ENCODE data around the gene PSMD9.

PSMD9 gene

DNA sequence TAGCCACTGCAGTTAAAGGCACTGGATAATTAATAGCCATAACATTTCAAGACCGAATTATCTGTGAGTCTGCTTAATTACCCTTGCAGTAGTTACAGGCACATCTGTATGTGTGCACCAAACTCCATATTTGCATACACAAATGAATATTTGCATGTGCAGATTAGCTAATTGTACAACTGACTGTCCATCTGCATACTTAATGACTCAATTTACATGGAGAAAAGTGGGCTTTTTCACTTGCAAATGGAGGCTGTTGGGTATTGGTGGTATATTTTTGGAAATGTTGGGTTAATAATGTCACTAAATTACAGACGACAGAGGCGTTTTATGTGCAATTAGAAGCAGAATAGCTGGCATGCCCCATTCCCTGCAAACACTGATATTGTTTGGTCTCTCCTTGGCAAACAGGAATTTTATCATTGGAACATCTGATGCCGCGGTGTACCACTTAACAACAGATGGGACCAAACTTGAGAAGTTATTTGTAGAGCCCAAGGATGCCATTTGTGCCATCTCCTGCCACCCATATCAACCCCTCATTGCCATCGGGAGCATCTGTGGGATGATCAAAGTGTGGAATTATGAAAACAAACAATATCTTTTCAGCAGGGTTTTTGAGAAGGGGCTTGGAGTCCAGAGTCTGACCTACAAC lies 69.4 kb downstream of the PSMD9 start:
- no peak for DNase-seq

DNA sequence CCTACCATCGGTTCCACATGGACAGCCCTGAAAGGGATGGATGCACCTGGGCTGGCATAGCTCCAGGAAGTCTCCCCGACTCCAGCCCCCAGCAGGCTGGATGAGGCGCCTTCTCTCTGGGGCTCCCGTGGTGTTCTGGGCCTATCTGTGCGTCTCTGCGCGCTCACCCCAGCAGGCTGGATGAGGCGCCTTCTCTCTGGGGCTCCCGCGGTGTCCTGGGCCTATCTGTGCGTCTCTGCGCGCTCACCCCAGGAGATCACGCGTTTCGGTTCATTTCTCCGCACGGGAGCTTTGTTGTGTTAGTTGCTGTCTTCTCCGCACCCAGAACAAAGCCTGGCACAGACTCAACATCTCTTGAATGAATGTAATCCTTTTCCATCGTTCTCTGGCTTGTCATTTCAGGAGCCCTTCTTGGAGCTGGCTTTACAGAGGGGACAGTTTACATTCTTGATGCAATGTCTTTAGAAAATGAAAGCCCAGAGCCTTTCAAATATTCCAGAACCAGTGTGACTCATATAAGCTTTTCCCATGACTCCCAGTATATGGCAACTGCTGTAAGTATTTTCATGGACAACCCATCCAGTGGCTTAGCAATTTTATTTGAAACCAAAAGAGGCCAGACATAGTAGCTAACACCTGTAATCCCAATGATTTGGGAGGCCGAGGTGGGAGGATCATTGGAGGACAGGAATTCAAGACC lies 70.1 kb downstream of the PSMD9 start:
- no peak for DNase-seq

DNA sequence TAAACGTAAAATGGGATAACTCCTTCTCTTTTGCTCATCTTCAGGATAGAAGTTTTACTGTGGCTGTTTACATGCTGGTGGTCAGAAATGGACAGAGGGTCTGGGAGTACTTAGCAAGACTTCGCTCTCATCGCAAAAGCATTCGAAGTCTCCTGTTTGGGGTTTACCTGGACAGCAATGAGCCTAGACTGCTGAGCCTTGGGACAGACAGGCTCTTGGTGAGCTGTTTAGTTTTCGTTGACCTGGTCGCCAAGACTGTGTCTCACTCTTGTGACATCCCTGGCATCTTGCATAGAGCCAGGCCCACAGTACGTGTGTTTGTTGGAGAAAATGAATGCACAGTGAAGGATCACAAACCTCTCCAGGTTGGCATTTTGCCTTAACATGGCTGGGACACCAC lies 72.0 kb downstream of the PSMD9 start:
- DNase-seq, result no peak

DNA sequence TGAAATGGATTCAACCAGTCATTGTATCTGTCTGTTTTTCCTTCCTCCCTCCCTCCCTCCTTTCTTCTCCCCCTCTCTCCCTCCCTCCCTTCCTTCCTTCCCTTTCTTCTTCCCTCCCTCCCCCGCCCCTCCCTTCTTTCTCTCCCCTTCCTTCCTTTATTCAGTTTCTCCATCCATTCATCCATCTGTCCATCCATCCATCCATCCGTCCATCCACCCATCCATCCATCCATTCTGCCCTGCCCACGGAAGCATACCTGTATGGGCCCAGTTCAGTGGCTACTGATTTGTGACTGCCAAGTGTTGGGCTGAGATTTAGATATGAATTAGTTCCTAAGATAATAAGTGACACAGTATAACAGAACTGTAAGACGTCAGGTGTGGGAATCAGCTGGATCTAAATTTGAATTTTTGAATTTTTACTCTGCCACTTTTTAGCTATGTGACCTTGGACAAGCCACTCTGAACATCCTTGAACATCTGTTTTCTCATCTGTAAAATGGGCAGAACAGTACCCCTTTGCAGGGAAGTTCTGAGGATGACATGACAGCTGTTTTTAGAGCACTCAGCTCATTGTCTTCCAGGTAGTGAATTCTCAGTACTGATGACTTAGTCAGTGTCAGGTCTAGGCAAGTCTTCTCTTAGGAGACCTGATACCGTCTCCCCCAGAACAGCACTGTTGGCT lies 72.7 kb downstream of the PSMD9 start:
- no peak for DNase-seq

DNA sequence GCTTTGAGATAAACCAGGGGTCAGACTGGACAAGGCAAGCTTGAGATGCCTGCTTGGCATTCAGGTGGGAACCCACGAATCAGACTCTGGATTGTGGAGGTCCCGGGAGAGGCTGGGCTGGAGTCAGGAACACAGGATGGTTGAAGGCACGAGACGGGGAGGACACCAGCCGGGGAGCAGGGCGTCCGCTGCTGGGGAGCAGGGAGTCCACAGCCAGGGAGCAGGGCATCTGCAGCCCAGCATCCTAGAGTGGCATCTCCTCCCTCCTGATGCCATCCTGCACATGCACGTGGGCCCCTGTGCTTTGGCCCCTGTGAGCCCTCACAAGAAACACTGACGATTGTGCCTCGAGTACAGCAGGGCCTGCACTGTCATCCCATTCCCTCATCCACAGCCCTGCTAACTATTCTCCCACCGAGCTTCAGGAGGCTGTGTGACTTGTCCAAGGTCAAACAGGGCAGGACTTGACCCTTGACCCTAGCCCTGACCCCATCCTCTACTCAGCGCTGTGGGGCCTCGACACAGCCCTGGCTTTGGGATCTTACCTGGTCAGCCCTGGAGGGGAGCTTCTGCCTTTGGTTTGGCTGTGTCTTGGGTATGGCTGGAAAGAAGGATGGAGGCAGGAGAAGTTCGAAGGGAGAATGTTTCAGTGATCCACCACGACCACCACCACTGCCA lies 74.9 kb downstream of the PSMD9 start:
- no peak for DNase-seq

DNA sequence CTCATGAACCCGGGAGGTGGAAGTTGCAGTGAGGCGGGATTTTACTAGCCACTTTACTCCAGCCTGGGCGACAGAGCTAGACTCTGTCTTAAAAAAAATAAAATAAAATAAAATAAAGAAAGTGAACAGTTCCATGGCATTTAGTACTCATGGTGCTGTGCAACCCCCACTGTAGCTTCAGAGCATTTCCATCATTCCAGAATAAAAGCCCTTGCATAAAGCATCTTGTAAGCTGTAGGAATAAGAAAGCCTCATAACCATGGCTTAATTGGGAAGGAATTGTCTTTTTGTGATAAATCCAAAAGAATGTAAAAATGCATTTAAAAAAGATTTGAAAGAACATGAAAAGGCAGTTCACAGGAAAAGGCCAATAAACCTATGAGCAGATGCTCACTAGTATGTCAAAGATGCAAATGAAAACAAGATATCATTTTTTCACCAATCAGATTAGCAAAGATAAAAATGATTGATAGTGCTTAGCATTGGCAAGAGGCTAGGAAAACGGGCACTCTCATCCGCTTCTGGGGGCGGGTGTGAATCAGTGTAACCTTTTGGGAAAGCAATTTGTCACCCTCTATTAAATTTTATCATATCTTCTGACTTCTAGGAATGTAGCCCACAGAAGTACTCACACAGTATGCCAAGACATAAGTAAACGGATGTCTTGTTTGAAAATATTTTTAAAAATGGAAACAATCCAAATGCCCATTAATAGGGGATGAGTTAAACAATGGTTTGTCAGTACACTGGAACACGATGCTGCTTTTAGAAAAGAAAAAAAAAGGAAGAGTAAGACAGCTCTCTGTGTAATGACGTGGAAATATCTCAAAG lies 76.4 kb downstream of the PSMD9 start:
- no peak for DNase-seq

DNA sequence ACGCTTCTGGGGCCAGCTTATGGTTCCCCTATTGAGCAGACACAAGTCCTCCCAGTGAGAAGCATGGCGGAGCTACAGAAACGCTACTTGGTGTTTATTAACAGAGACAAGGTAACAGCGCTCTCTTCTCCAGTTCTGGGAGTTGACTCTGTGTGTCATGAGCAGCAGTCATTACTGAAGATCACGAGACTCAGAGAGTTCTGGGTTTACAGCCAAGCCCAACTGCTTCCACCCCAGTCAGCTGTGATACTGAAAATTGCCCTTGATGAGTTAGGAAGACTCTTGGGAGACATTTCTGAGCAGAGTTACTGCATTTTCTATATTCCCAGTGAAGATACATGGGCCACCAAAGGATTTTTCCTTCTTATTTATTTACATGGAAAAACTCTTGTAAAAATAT lies 78.4 kb downstream of the PSMD9 start:
- DNase-seq, result no peak

Data from right forelimb (tissue), 1 donor.